Measurements from ENCODE around the gene TMUB2. TPM values are rescaled to one million over a fixed set of nuclear protein-coding genes. Genes with fewer than 3 reads are reported as not detected.

Gene TMUB2
- total and polyA plus RNA-seq, 2 of the 13 experiments (the other 11 are each of a cell fraction or from before 2014, with no cell fraction given), result 26.9 to 50.8 TPM

DNA sequence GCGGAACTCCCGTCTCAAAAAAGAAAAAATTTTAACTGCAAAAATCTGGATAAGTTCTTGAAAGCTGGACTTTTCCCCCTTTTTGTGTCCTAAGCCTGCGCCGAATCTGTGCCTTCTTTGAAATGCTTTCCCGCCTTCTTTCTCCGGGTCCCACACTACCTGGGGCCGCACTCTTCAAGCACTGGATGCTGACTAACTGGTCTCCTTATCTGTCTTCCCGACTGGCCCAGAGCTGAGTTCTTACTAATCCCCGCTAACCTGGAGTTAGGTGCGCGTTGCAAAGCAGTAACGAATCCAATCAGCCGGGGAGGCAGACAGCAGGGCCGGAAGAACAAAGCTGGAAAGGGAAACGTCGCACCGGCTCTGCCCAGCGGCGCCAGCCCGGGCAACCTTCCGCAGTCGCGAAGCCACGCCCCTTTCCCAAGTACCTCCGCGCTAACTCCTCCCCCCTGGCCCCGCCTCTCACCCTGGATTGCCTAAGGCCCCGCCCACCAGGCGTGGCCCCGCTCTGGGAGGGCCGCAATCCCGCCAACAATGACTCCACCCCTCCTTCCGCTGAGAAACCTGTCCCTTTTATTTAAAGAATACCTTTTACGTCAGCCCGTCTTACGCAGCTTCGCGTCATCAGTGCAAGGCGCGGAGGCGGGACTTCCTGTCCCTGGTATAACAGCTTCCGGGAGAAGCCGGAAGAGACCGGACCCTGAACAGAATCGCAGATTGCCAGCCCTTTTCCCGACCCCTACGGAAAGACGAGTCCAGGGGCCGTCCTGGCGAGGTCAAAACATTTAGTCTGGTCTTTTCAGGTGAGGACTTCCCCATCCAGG is at the start of gene TMUB2 (continued):
- TF ChIP-seq, protein P1, sequence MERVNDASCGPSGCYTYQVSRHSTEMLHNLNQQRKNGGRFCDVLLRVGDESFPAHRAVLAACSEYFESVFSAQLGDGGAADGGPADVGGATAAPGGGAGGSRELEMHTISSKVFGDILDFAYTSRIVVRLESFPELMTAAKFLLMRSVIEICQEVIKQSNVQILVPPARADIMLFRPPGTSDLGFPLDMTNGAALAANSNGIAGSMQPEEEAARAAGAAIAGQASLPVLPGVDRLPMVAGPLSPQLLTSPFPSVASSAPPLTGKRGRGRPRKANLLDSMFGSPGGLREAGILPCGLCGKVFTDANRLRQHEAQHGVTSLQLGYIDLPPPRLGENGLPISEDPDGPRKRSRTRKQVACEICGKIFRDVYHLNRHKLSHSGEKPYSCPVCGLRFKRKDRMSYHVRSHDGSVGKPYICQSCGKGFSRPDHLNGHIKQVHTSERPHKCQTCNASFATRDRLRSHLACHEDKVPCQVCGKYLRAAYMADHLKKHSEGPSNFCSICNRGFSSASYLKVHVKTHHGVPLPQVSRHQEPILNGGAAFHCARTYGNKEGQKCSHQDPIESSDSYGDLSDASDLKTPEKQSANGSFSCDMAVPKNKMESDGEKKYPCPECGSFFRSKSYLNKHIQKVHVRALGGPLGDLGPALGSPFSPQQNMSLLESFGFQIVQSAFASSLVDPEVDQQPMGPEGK (CRISPR knock-in tag; IDR thresholded peaks at IDR 0.05), result peak; percentile 63
- TF ChIP-seq ZNF101 (CRISPR knock-in tag; IDR thresholded peaks at IDR 0.05; ENCODE audit: borderline replicate concordance, low read depth) (no peak), PLRG1 (conservative IDR thresholded peaks at IDR 0.05) (no peak), ASH2L (IDR thresholded peaks at IDR 0.05; ENCODE audit: insufficient read length, low read depth, low read length) (peak; percentile 96), SMAD3 (CRISPR knock-in tag; IDR thresholded peaks at IDR 0.05) (peak; percentile 83), ZFP36 (IDR thresholded peaks at IDR 0.05; ENCODE audit: borderline replicate concordance, low read depth, low read length, partially characterized antibody) (no peak), HNRNPK (IDR thresholded peaks at IDR 0.05; ENCODE audit: low read depth, low read length, poor library complexity, severe bottlenecking) (peak; percentile 25), ZNF709 (CRISPR knock-in tag; IDR thresholded peaks at IDR 0.05) (peak; percentile 70), MXD4 (CRISPR knock-in tag; IDR thresholded peaks at IDR 0.05) (peak; percentile 76; the same call in 1 of the 2 replicates), ZNF563 (CRISPR knock-in tag; IDR thresholded peaks at IDR 0.05) (0 out of 2 replicates have a peak, but pooled peaks have one; percentile 32), ZBTB38 (CRISPR knock-in tag; IDR thresholded peaks at IDR 0.05) (peak; percentile 68; the same call in 1 of the 2 replicates), KLF16 (CRISPR knock-in tag; IDR thresholded peaks at IDR 0.05) (peak in 1 of 2 experiments; percentile 34; a peak in 2 of 4 replicates), SUZ12 (IDR thresholded peaks at IDR 0.05; ENCODE audit: low read depth, low read length) (0 out of 2 replicates have a peak, but pooled peaks have one; percentile 3)
- TF ChIP-seq, protein P2, sequence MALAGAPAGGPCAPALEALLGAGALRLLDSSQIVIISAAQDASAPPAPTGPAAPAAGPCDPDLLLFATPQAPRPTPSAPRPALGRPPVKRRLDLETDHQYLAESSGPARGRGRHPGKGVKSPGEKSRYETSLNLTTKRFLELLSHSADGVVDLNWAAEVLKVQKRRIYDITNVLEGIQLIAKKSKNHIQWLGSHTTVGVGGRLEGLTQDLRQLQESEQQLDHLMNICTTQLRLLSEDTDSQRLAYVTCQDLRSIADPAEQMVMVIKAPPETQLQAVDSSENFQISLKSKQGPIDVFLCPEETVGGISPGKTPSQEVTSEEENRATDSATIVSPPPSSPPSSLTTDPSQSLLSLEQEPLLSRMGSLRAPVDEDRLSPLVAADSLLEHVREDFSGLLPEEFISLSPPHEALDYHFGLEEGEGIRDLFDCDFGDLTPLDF (CRISPR knock-in tag; IDR thresholded peaks at IDR 0.05), result peak; percentile 95
- TF ChIP-seq, protein P3, sequence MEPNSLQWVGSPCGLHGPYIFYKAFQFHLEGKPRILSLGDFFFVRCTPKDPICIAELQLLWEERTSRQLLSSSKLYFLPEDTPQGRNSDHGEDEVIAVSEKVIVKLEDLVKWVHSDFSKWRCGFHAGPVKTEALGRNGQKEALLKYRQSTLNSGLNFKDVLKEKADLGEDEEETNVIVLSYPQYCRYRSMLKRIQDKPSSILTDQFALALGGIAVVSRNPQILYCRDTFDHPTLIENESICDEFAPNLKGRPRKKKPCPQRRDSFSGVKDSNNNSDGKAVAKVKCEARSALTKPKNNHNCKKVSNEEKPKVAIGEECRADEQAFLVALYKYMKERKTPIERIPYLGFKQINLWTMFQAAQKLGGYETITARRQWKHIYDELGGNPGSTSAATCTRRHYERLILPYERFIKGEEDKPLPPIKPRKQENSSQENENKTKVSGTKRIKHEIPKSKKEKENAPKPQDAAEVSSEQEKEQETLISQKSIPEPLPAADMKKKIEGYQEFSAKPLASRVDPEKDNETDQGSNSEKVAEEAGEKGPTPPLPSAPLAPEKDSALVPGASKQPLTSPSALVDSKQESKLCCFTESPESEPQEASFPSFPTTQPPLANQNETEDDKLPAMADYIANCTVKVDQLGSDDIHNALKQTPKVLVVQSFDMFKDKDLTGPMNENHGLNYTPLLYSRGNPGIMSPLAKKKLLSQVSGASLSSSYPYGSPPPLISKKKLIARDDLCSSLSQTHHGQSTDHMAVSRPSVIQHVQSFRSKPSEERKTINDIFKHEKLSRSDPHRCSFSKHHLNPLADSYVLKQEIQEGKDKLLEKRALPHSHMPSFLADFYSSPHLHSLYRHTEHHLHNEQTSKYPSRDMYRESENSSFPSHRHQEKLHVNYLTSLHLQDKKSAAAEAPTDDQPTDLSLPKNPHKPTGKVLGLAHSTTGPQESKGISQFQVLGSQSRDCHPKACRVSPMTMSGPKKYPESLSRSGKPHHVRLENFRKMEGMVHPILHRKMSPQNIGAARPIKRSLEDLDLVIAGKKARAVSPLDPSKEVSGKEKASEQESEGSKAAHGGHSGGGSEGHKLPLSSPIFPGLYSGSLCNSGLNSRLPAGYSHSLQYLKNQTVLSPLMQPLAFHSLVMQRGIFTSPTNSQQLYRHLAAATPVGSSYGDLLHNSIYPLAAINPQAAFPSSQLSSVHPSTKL (CRISPR knock-in tag; IDR thresholded peaks at IDR 0.05), result 0 out of 2 replicates have a peak, but pooled peaks have one; percentile 20
- TF ChIP-seq, protein P4, sequence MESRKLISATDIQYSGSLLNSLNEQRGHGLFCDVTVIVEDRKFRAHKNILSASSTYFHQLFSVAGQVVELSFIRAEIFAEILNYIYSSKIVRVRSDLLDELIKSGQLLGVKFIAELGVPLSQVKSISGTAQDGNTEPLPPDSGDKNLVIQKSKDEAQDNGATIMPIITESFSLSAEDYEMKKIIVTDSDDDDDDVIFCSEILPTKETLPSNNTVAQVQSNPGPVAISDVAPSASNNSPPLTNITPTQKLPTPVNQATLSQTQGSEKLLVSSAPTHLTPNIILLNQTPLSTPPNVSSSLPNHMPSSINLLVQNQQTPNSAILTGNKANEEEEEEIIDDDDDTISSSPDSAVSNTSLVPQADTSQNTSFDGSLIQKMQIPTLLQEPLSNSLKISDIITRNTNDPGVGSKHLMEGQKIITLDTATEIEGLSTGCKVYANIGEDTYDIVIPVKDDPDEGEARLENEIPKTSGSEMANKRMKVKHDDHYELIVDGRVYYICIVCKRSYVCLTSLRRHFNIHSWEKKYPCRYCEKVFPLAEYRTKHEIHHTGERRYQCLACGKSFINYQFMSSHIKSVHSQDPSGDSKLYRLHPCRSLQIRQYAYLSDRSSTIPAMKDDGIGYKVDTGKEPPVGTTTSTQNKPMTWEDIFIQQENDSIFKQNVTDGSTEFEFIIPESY (CRISPR knock-in tag; IDR thresholded peaks at IDR 0.05), result peak; percentile 12; the same call in 1 of the 2 replicates
- TF ChIP-seq, protein P5, sequence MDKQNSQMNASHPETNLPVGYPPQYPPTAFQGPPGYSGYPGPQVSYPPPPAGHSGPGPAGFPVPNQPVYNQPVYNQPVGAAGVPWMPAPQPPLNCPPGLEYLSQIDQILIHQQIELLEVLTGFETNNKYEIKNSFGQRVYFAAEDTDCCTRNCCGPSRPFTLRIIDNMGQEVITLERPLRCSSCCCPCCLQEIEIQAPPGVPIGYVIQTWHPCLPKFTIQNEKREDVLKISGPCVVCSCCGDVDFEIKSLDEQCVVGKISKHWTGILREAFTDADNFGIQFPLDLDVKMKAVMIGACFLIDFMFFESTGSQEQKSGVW (CRISPR knock-in tag; IDR thresholded peaks at IDR 0.05; ENCODE audit: borderline replicate concordance), result no peak

Measured in HepG2 (cell line).